ENCODE data around the gene MPEG1.

Gene MPEG1

GRCh38 chr11:59212744-59213631 is at the start of gene MPEG1:
Gene MPEG1 (minus strand): TSS chr11:59212927. CDS start chr11:59212865, 62 bp downstream.
- Histone ChIP-seq H3K27ac (peak within 1 kb of the TSS in 9 of 11 experiments; percentile 56 to 94 (median 80); a peak in 17 of 22 replicates), H3K27me3 (no peaks in the 10 kb centered on the region), H3K4me3 (peak within 1 kb of the TSS in 4 of 10 experiments; percentile 15 to 79 (median 48); a peak in 5 of 20 replicates), H3K9me3 (replicated peaks in 1 of 11) (peaks cover 0 to 4% (median 0%) of the 10 kb centered on the region in 11 experiments; a peak in 3 of 22 replicates), H4K20me1 (peaks cover 0 to 15% (median 0%) of the 10 kb centered on the region in 11 experiments; a peak in 1 of 22 replicates), H3K4me2 (peak within 1 kb of the TSS; percentile 53 to 95 (median 75)), H3K4me1 (peaks cover 45 to 98% (median 68%) of the 10 kb centered on the region in 10 experiments), H3K36me3 (peaks cover 0 to 22% (median 0%) of the 10 kb centered on the region in 11 experiments; a peak in 3 of 22 replicates), H3K9ac (peak within 1 kb of the TSS in 6 of 11 experiments; percentile 17 to 91 (median 46); a peak in 11 of 22 replicates)
- TF ChIP-seq Cebpa-rat (IDR thresholded peaks at IDR 0.05), result no peak

- TF ChIP-seq Cebpa-rat (IDR thresholded peaks at IDR 0.05), result no peak
- Histone ChIP-seq H3K36me3 (no peaks in the 10 kb centered on the region), H3K9me3 (replicated peaks in 1 of 11) (no peaks in the 10 kb centered on the region), H3K4me2 (peak overlapping the region in 9 of 11 experiments; percentile 9 to 47 (median 28); a peak in 12 of 22 replicates), H3K27me3 (no peaks in the 10 kb centered on the region), H3K27ac (peak overlapping the region in 1 of 11 experiments; percentile 10; a peak in 1 of 22 replicates), H3K4me1 (peaks cover 44 to 57% (median 53%) of the 10 kb centered on the region in 10 experiments), H3K9ac (peak overlapping the region in 1 of 11 experiments; percentile 0; a peak in 1 of 22 replicates), H4K20me1 (no peaks in the 10 kb centered on the region), H3K4me3 (no peak overlapping the region)
Observed at GRCh38 chr11:59262177-59262818, 49.6 kb upstream of the MPEG1 start.

- TF ChIP-seq Cebpa-rat (IDR thresholded peaks at IDR 0.05), result no peak
- Histone ChIP-seq H3K27ac (peak overlapping the region in 1 of 11 experiments; percentile 1; a peak in 1 of 22 replicates), H3K36me3 (no peaks in the 10 kb centered on the region), H3K9me3 (replicated peaks in 1 of 11) (no peaks in the 10 kb centered on the region), H3K27me3 (no peaks in the 10 kb centered on the region), H3K4me2 (no peak overlapping the region), H3K4me1 (peaks cover 41 to 57% (median 45%) of the 10 kb centered on the region in 10 experiments), H3K9ac (no peak overlapping the region), H4K20me1 (no peaks in the 10 kb centered on the region), H3K4me3 (no peak overlapping the region)
Observed at GRCh38 chr11:59261150-59261549, 48.4 kb upstream of the MPEG1 start.

DNA sequence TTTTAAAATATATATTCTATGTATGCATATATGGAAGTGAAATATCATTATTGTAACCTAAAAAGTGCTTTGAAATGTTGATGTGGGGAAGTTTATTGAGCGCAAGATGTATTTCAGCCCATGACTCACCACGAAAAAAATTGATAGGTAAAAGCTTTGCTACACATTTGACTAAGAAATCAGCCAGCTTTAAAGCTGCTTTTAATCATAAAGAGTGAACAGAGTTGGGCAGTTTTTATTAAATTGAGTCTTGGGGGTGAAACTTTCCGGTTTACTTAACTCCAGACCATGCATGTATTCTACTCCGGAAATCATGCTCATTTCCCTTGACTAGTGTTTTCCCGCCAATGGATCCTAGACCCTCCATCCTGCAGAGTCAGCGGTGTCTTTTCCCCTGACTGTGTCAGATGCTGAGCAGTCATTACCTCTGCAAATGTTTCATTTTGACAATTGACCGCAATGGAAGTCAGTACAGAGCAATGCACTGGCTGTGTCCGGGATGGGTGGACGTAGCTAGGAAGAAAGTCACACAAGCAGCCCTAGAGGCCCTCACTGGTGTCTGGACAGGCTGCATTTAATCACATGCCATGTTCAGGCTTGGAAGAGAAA is 47.2 kb upstream of the MPEG1 start:
- Histone ChIP-seq H3K9me3 (replicated peaks in 1 of 11) (no peaks in the 10 kb centered on the region), H3K27me3 (no peaks in the 10 kb centered on the region), H3K4me1 (peaks cover 29 to 57% (median 36%) of the 10 kb centered on the region in 10 experiments), H4K20me1 (no peaks in the 10 kb centered on the region), H3K36me3 (no peaks in the 10 kb centered on the region), H3K27ac (no peak overlapping the region), H3K4me3 (no peak overlapping the region), H3K9ac (no peak overlapping the region), H3K4me2 (peak overlapping the region in 2 of 11 experiments; percentile 14 to 28; a peak in 4 of 22 replicates)
- TF ChIP-seq Cebpa-rat (IDR thresholded peaks at IDR 0.05), result no peak

DNA sequence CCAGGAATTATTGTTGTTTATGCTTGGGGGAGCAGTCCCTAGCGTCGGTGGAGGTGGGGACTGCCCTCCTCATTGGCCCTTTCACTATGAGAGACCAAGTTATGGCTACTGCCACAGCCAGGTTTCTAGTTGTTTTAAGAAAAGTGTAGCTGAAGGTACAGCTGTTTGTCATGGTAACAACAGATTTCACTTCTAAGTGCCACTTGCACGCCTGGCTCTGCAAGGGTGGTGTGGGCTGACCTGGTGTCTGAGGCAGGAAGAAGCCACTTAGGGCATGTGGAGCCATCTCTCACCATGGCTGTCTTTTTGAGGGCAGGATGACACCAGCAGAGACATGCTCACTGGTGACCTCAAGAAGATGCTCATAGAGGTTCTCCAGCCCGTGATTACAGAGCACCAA is 46.3 kb upstream of the MPEG1 start:
- H4K20me1 ChIP-seq, result no peaks in the 10 kb centered on the region
- H3K9me3 ChIP-seq (replicated peaks in 1 of 11), result no peaks in the 10 kb centered on the region
- H3K4me1 ChIP-seq, result peaks cover 27 to 60% (median 36%) of the 10 kb centered on the region in 10 experiments
- no peak for TF ChIP-seq Cebpa-rat (IDR thresholded peaks at IDR 0.05)
- no peaks in the 10 kb centered on the region for H3K27me3 ChIP-seq
- H3K36me3 ChIP-seq, result no peaks in the 10 kb centered on the region
- no peak overlapping the region for H3K27ac ChIP-seq
- no peak overlapping the region for H3K4me3 ChIP-seq
- no peak overlapping the region for H3K9ac ChIP-seq
- peak overlapping the region in 2 of 11 experiments; percentile 14 to 20; a peak in 1 of 22 replicates for H3K4me2 ChIP-seq

- no peak for TF ChIP-seq Cebpa-rat (IDR thresholded peaks at IDR 0.05)
- Histone ChIP-seq H3K4me2 (peak overlapping the region in 6 of 11 experiments; percentile 37 to 67 (median 59); a peak in 6 of 22 replicates), H3K4me3 (no peak overlapping the region)
Observed at GRCh38 chr11:59255281-59255680, 42.6 kb upstream of the MPEG1 start.

GRCh38 chr11:59254286-59254685 is 41.6 kb upstream of the MPEG1 start:
- H3K27me3 ChIP-seq, result no peaks in the 10 kb centered on the region
- H3K4me3 ChIP-seq, result no peak overlapping the region
- peaks cover 6 to 69% (median 27%) of the 10 kb centered on the region in 10 experiments; a peak in 19 of 20 replicates for H3K4me1 ChIP-seq
- H3K9ac ChIP-seq, result peak overlapping the region in 6 of 11 experiments; percentile 14 to 57 (median 42); a peak in 9 of 22 replicates
- H3K36me3 ChIP-seq, result no peaks in the 10 kb centered on the region
- H3K9me3 ChIP-seq (replicated peaks in 1 of 11), result peaks cover 0 to 21% (median 0%) of the 10 kb centered on the region in 11 experiments; a peak in 3 of 22 replicates
- no peaks in the 10 kb centered on the region for H4K20me1 ChIP-seq
- H3K4me2 ChIP-seq, result peak overlapping the region; percentile 8 to 67 (median 49); a peak in 17 of 22 replicates
- no peak for TF ChIP-seq Cebpa-rat (IDR thresholded peaks at IDR 0.05)
- peak overlapping the region in 8 of 11 experiments; percentile 18 to 82 (median 72); a peak in 15 of 22 replicates for H3K27ac ChIP-seq

More at GRCh38 chr11:59255281-59255680, 42.6 kb upstream of the MPEG1 start:
- Histone ChIP-seq H3K27me3 (no peaks in the 10 kb centered on the region), H3K4me1 (peaks cover 6 to 69% (median 23%) of the 10 kb centered on the region in 10 experiments; a peak in 19 of 20 replicates), H3K9ac (no peak overlapping the region), H4K20me1 (no peaks in the 10 kb centered on the region), H3K9me3 (replicated peaks in 1 of 11) (peaks cover 0 to 11% (median 0%) of the 10 kb centered on the region in 11 experiments; a peak in 3 of 22 replicates), H3K36me3 (no peaks in the 10 kb centered on the region), H3K27ac (peak overlapping the region in 1 of 11 experiments; percentile 73; a peak in 1 of 22 replicates)

DNA sequence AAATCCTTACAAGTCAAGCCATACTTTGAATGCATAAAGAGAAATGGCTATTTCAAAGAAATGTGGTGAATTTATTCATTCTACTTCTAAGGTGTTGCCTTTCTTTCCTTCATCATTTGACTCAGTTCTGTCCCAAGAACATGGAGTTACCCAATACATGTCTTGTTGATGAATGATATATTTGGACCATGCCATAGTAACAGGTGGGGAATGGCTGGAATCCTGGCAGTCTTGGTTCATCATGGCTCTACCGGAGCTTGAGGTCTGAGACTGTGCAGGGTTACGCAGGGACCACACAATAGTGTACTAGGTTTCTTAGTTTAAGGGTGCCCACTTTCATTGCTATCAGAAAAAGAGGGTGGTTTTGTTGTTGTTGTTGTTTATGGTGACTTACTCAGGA is 40.3 kb upstream of the MPEG1 start:
- Histone ChIP-seq H3K27me3 (no peaks in the 10 kb centered on the region), H3K27ac (peak overlapping the region in 2 of 11 experiments; percentile 60 to 74; a peak in 2 of 22 replicates), H3K4me2 (peak overlapping the region in 1 of 11 experiments; percentile 67; a peak in 1 of 22 replicates), H4K20me1 (no peaks in the 10 kb centered on the region), H3K4me1 (peaks cover 6 to 78% (median 39%) of the 10 kb centered on the region in 10 experiments; a peak in 19 of 20 replicates), H3K4me3 (no peak overlapping the region), H3K9me3 (replicated peaks in 1 of 11) (peaks cover 0 to 23% (median 0%) of the 10 kb centered on the region in 11 experiments; a peak in 3 of 22 replicates), H3K9ac (no peak overlapping the region), H3K36me3 (no peaks in the 10 kb centered on the region)
- no peak for TF ChIP-seq Cebpa-rat (IDR thresholded peaks at IDR 0.05)
